HG03558 (cell line): ENCODE data around the gene HSD17B11.
"Not testable (repeated sequence)": the region's sequence is repeated elsewhere in the genome, so short reads cannot be mapped to it uniquely, and the experiment has no call there.

Experiments
- ATAC-seq: cut with Tn5 transposase; IDR thresholded peaks from one replicate; pipeline ENCODE4 v1.9.1; 2021; ENCODE audit warnings: moderate number of reproducible peaks; ENCODE audit not compliant: unreplicated experiment; ENCODE audit errors: extremely low read depth

HSD17B11 gene

GRCh38 chr4:87406902-87407301 is 15.9 kb upstream of the HSD17B11 start:
- ATAC-seq: not testable (repeated sequence)

DNA sequence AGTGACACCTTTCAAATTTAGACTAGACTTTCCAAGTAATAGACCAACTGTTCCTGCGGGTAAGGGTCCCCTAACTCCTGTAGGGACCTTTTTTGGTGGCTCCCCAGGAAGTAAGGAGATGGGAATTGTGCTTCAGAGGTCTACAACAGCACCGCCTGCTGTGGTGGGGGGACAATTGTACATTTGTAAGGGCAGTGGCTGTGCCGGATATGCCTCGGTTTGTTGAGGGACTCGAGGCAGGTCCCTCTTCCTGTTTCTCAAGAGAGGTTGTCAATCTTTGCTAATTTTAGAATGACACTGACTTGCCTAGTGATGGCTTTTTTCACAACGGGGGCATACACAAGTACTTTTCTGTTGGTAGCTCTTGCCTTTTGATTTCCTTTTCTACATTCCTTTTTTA is 15.5 kb upstream of the HSD17B11 start:
- ATAC-seq: no peak

DNA sequence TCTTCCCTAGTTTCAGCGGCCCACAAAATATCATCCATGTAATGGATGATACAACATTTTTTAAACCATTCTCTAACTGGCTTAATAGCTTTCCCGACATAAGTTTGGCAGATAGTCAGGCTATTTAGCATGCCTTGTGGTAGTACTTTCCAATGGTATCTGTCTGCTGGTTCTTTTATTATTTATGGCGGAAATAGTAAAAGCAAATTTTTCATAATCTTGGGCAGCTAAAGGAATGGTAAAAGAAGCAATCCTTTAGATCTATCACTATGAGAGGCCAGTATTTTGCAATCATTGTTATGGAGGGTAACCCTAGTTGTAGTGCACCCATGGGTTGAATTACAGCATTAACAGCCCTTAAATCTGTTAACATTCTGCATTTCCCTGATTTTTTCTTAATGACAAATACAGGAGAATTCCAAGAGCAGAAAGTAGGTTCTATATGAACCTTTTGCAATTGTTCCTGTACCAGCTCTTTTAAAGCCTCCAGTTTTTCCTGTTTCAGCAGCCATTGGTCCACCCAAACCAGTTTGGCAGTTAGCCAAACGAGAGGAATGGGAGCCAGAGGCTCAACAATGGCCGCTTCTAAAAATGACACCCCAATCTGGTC is 14.3 kb upstream of the HSD17B11 start:
- no peak for ATAC-seq

DNA sequence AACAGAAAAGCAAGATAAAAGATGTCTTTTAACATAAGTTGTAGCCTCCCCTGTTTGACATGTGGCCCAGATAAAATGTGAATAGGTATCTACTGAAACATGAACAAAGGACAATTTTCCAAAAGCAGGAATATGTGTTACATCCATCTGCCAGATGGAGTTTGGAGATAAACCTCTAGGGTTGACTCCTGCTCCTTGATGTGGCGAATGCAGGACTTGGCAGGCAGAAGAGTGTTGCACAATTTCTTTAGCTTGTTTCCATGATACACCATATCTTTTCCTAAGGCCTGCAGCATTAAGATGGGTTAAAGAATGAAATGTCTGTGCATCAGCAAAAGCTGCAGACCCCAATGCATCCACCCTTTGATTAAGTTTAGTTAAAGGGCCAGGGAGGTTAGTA is 12.7 kb upstream of the HSD17B11 start:
- ATAC-seq: not testable (repeated sequence)

DNA sequence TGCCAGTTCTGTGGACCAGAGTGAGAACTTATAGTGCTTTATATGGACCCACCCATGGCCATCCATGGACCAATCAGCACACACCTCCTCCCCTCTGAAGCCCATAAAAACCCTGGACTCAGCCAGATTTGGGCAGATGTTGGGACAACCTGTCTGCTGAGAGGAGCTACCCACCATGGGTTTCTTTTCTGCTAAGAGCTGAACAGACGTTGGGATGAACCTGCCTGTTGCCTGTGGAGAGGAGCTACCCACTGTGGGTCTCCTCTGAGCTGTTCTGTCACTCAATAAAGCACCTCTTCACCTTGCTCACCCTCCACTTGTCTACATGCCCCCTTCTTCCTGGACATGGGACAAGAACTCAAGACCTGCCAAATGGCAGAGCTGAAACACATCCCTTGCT is 9.0 kb upstream of the HSD17B11 start:
- ATAC-seq: no peak

DNA sequence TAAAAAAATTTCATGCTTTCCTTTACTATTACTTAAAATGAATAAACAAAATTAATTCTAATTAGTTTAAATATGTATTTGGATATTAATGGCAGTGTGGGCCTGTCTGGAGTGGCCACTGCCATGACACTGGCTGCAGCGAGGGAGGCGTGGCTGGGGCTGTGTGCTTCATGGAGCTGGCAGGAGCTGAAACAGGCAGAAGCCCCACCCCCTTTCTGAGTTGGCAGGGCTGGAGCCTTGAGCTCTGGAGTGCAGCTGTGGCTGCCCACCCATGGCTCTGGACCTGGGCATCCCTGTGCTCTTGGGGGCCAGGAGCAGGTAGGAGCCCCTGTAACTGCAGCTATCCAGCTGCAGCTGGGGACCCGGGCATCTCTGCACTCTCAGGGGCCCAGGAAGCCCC is 8.2 kb upstream of the HSD17B11 start:
- ATAC-seq: no peak

- not testable (repeated sequence) for ATAC-seq
Measured at GRCh38 chr4:87395851-87396250, 4.9 kb upstream of the HSD17B11 start.

DNA sequence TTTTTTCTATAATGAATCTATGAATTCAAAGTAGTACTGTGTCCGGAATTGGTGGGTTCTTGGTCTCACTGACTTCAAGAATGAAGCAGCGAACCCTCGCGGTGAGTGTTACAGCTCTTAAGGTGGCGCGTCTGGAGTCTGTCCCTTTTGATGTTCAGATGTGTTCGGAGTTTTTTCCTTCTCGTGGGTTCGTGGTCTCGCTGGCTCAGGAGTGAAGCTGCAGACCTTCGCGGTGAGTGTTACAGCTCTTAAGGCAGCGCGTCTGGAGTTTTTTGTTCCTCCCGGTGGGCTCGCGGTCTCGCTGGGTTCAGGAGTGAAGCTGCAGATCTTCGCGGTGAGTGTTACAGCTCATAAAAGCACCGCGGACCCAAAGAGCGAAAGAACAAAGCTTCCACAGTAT is 4.1 kb upstream of the HSD17B11 start:
- ATAC-seq: not testable (repeated sequence)

DNA sequence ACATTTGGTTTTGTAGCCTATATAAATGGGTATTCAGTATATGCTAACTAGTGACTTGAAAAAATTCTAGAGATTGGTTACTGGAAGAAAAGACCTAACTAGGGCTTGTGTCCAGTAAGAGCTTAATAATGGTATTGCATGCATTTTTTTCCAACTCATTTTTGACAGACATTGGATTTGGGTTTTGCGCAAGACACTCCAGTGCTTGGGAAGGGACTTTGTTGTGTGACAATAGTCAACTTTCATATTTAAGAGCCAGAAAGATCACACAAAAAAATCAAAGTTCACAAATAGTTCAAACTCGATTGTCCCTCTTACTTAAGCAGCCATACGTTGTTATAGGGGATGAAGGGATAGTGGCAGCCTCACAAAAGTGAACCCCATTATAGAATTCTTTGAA is 1.2 kb upstream of the HSD17B11 start:
- ATAC-seq: no peak

DNA sequence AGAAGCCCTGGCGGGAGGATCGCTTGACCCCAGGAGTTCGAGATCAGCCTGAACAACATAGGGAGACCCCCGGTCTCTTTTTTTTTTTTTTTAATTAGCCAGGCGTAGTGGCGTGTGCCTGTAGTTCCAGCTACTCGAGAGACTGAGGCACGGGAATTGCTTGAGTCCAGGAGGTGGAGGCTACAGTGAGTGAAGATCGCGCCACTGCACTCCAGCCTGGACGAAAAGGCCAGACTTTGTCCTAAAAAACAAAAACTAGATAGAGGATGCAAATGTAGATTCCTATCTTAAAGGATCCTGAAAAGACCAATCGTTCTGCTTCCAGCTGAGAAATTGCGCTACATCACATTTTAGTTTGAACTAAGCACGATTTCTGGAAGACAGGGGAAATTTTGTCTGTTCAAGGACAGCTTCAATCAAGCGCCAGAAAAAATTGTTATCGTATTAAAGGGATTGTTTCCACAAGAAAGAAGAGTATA is 627 bp upstream of the HSD17B11 start:
- ATAC-seq: no peak

DNA sequence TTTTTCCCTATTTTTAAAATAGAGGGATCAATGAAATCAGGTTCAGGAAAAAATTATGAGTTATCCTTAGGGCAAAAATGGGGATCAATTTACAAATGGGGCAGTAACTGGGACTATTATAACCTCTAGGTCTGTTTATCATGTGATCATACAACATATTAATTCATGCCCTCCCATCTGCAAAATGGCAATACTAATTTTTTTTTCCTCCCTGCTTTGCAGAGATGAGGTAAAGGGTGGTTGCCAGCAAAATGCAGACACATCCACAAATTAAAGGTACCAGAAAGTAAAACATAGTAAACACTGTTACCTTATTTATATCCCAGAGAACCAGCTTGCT is 467 bp downstream of the HSD17B11 start:
- ATAC-seq: no peak

- ATAC-seq: not testable (repeated sequence)
Measured at GRCh38 chr4:87390055-87390454, 933 bp downstream of the HSD17B11 start.

GRCh38 chr4:87388901-87389300 is 2.1 kb downstream of the HSD17B11 start:
- ATAC-seq: no peak

DNA sequence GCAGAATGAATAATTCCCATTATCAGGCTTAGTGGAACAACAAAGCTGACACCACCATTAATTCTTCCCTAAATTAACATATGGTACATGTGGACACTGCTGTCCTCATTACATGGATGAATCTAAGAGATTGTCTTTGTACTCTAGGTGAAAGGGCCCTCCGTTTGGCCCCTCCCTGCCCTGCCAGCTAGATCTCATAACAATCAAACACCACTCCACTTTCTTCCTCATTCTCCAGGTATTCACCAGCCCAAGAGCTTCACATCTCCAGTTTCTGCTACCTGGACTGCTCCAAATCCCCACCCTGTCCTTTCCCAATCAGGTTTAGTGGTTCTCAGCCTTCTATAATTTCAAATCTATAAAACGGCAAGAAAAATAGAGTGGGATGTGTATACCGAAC is 3.8 kb downstream of the HSD17B11 start:
- ATAC-seq: no peak

GRCh38 chr4:87384466-87385132 is 6.4 kb downstream of the HSD17B11 start:
- not testable (repeated sequence) for ATAC-seq

DNA sequence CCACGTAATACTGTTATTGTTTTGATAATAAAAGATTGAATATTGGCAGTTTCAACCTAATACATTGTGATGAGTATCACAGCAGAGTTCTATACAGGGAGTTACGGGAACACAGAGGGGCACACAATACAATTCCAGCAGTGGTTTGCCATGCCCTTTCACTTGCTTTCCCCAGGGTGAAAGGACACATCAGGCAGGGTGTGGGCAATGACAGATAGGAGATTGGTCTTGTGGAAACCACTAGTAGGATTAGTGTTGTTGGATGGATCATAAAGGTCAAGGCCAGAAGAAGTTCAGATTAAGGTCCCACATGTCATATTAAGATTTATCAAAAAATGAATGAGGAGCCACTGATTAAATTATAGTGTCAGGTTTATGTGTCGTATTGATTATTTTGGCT is 8.1 kb downstream of the HSD17B11 start:
- no peak for ATAC-seq

DNA sequence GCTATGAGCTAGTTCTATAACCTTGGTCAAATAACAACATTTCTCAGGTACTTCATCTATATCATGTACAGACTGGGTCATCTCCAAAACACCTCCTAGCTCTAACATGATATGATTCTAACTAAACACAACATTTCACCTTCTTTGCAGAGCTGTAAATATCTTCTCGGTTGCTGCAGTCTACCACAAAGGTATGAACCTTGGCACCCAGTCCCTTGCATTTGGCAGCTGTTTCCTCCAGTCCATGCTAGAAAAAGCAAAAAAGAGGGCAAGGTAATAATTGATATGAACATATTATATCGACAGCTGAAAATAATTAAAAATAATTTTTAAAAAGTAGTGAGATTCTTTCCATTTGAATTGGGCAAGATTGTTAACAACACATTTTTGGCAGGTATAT is 8.9 kb downstream of the HSD17B11 start:
- ATAC-seq: no peak

DNA sequence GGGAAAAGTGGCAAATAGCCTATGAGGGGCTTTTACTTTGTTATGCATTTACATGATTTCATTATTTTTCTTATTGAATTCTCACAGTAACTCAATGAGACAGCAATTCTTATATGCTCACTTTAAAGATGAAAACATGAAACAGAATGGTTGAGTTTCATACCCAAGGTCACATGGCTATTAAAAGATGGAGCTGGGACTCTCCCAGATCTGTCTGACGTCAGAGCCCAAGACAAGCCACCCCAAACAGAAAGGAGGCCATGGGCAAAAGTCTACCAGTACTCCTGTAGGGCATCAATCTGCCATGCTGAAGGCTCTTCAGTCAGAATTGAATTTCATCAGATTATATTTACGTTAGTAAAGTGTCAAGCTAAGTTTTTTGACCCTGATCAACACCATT is 13.2 kb downstream of the HSD17B11 start:
- no peak for ATAC-seq

GRCh38 chr4:87375719-87376291 is 15.2 kb downstream of the HSD17B11 start:
- ATAC-seq: no peak

DNA sequence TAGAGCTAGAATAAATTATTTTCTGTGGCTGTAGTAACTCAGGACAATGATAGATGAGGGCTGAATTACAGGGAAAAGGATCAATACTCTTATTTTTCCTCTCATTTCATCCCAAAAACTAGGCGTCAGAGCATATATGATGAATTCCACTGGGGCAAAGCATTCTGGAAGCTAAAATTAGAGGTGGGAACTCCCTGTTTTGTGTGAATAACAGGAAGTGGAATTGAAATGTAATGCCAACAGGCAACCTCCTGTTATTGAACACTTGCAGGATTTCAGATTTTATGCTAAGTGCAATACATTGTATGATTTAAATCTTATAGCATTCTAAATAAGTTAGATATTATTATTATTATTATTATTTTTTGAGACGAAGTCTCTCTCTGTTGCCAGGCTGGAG is 20.9 kb downstream of the HSD17B11 start:
- no peak for ATAC-seq

GRCh38 chr4:87366521-87367162 is 24.3 kb downstream of the HSD17B11 start:
- ATAC-seq: no peak
